HepG2 (cell line): ENCODE results near the gene GPX7. TPM values are rescaled to one million over a fixed set of nuclear protein-coding genes. Genes with fewer than 3 reads are reported as not detected.

Source experiments
- ATF1 ChIP-seq: IDR thresholded peaks from 2 replicates; pipeline ENCODE4 v1.6.1; 2016; ENCODE audit warnings: mild to moderate bottlenecking, control low read depth
- EHMT2 ChIP-seq: fragments of 200-600 bp; sonication (generic); IDR thresholded peaks from 2 replicates; pipeline ENCODE4 v1.7.0; 2017; ENCODE audit warnings: antibody characterized with exemption, low read depth, low read length, borderline replicate concordance
- ESRRA ChIP-seq: sonication (generic); formaldehyde crosslinking; IDR thresholded peaks from 2 replicates; pipeline ENCODE4 v1.5.1; 2020; ENCODE audit warnings: mild to moderate bottlenecking, low read depth, missing genetic modification reagents
- KDM3A ChIP-seq: IDR thresholded peaks from 2 replicates; pipeline ENCODE4 v1.6.1; 2018; ENCODE audit warnings: low read depth, missing compliant biosample characterization
- PAXIP1 ChIP-seq: sonication (generic); formaldehyde crosslinking; conservative IDR thresholded peaks from 2 replicates; pipeline ENCODE4 v1.4.0; 2020; ENCODE audit warnings: mild to moderate bottlenecking, missing genetic modification reagents, moderate library complexity
- RORA ChIP-seq: sonication (generic); formaldehyde crosslinking; IDR thresholded peaks from 2 replicates; pipeline ENCODE4 v1.5.0; 2020; ENCODE audit warnings: mild to moderate bottlenecking, missing genetic modification reagents, moderate library complexity
- SMAD1 ChIP-seq: sonication (generic); formaldehyde crosslinking; IDR thresholded peaks from 2 replicates; pipeline ENCODE4 v1.4.0; 2020; ENCODE audit warnings: missing genetic modification reagents, low read depth, mild to moderate bottlenecking, borderline replicate concordance
- TCF7 ChIP-seq: sonication (generic); IDR thresholded peaks from 2 replicates; pipeline ENCODE4 v1.6.1; 2016; ENCODE audit warnings: antibody characterized with exemption, low read depth
- TFDP2 ChIP-seq: sonication (generic); formaldehyde crosslinking; IDR thresholded peaks from 2 replicates; pipeline ENCODE4 v1.4.0; 2020; ENCODE audit warnings: missing genetic modification reagents
- YEATS2 ChIP-seq: sonication (generic); formaldehyde crosslinking; IDR thresholded peaks from 2 replicates; pipeline ENCODE4 v1.4.0; 2020; ENCODE audit warnings: missing genetic modification reagents, borderline replicate concordance
- ZIK1 ChIP-seq: sonication (generic); formaldehyde crosslinking; IDR thresholded peaks from 2 replicates; pipeline ENCODE4 v1.5.0; 2020; ENCODE audit warnings: mild to moderate bottlenecking, low read depth, missing genetic modification reagents, borderline replicate concordance
- ZNF207 ChIP-seq: fragments of 450-650 bp; IDR thresholded peaks from 2 replicates; pipeline ENCODE4 v1.6.1; 2016; ENCODE audit warnings: antibody characterized with exemption, borderline replicate concordance
- ZNF274 ChIP-seq: sonication (generic); formaldehyde crosslinking; IDR thresholded peaks from 2 replicates; pipeline ENCODE4 v1.5.1; 2020; ENCODE audit warnings: mild to moderate bottlenecking, missing genetic modification reagents
- ZNF431 ChIP-seq: sonication (generic); formaldehyde crosslinking; IDR thresholded peaks from 2 replicates; pipeline ENCODE4 v1.9.0; 2022; ENCODE audit warnings: missing genetic modification reagents, low read depth, mild to moderate bottlenecking, borderline replicate concordance
- ZNF652 ChIP-seq: IDR thresholded peaks from 2 replicates; pipeline ENCODE4 v1.6.1; 2016; ENCODE audit warnings: low read depth, borderline replicate concordance
- polyA plus RNA-seq, 8 experiments: library from polyadenylated mRNA; depleted of rRNA in 3 of 8; stranded (reverse) in 7 of 8; unstranded in 1 of 8; fragments of >200 nt; fragmentation: Illumina TruSeq in 4 of 8; extraction: Trizol in 4 of 8; gene quantifications; 2 replicates each; pipeline versions ENCODE4 v1.2.1 to v1.2.3, GENCODE V29; 2011 to 2016; ENCODE audit warnings: low read depth in 4 of 8, missing spikeins in 1 of 8, mixed read lengths in 1 of 8; ENCODE audit not compliant: insufficient read depth in 1 of 8
- total RNA-seq, 5 experiments: library from RNA; depleted of rRNA; stranded (reverse); fragments of >200 nt; fragmentation: Illumina TruSeq; extraction: Trizol; gene quantifications; 2 replicates each; pipeline ENCODE4 v1.2.3, GENCODE V29; 2016; ENCODE audit warnings: low read depth in 1 of 5
- TF ChIP-seq, protein P1 (sequence below): sonication (generic); formaldehyde crosslinking; IDR thresholded peaks from 2 replicates; pipeline ENCODE4 v1.5.1; 2020; ENCODE audit warnings: mild to moderate bottlenecking, missing genetic modification reagents
- TF ChIP-seq, protein P2 (sequence below): sonication (generic); formaldehyde crosslinking; IDR thresholded peaks from 2 replicates; pipeline ENCODE4 v1.9.0; 2022; ENCODE audit warnings: missing genetic modification reagents, mild to moderate bottlenecking, borderline replicate concordance
- TF ChIP-seq, protein P3 (sequence below): sonication (generic); formaldehyde crosslinking; IDR thresholded peaks from 2 replicates; pipeline ENCODE4 v1.4.0; 2020; ENCODE audit warnings: mild to moderate bottlenecking, missing genetic modification reagents

GPX7 gene
- total and polyA plus RNA-seq, 2 of the 13 experiments (the other 11 are each of a cell fraction or from before 2014, with no cell fraction given): 14.1 to 16.2 TPM

DNA sequence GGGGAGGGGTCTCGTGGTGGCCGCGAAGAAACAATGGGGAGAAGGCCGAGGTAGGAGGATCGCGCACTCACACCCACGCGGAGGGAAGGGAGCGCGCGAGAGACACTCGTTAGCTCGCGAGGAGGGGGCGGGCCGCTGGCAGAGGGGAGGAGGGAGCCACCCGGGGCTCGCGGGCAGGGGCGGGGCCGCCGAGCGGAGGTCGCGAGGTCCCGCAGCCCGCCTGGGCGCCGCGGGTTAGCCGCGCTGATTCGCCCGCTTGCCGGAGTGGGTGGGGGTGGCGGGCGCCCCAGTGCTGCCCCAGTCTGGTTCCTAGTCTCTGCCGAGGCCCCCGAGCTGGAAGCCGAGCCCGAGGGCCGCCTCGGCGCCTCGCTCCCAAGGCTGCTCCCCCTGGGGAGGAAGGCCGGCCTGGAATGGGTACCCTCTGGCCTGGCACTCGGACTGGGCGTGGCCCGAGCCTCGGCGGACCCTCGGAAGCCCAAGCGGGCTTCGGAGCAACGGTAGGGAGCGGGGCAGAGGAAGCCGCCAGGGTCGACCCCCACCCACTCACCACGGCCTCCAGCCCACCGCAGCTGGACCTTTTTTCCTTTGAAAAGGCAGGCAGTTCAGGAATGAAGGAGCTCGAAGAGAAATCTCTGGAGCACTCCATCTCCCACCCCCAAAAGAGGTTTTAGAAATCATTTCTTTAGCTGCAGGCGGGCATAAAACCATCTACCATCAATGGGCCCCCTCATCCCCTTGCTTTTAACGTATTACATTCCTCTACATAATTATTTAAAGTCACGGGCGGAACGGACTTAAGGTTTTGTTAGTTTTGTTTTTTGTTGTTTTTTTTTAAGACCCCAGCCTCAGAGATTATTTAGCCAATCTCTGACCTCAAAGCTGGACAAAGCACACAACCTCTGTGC lies 48.6 kb upstream of the GPX7 start (continued):
- no peak for TF ChIP-seq ATF1 (CRISPR knock-in tag)
- no peak for TF ChIP-seq YEATS2
- TF ChIP-seq SMAD1 (CRISPR knock-in tag): peak; percentile 76; the same call in 1 of the 2 replicates
- TF ChIP-seq, protein P1, sequence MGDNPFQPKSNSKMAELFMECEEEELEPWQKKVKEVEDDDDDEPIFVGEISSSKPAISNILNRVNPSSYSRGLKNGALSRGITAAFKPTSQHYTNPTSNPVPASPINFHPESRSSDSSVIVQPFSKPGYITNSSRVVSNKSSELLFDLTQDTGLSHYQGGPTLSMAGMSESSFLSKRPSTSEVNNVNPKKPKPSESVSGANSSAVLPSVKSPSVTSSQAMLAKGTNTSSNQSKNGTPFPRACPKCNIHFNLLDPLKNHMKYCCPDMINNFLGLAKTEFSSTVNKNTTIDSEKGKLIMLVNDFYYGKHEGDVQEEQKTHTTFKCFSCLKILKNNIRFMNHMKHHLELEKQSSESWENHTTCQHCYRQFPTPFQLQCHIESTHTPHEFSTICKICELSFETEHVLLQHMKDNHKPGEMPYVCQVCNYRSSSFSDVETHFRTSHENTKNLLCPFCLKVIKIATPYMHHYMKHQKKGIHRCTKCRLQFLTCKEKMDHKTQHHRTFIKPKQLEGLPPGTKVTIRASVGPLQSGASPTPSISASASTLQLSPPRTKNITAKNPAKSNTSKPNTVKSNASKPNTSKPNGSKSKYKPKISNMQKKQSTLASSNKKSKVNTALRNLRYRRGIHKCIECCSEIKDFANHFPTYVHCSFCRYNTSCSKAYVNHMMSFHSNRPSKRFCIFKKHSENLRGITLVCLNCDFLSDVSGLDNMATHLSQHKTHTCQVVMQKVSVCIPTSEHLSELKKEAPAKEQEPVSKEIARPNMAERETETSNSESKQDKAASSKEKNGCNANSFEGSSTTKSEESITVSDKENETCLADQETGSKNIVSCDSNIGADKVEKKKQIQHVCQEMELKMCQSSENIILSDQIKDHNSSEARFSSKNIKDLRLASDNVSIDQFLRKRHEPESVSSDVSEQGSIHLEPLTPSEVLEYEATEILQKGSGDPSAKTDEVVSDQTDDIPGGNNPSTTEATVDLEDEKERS (CRISPR knock-in tag): no peak
- TF ChIP-seq ZIK1 (CRISPR knock-in tag): no peak
- no peak for TF ChIP-seq EHMT2
- TF ChIP-seq KDM3A: 0 out of 2 replicates have a peak, but pooled peaks have one; percentile 24
- TF ChIP-seq TCF7: no peak
- TF ChIP-seq PAXIP1 (CRISPR knock-in tag): no peak
- TF ChIP-seq ZNF652 (CRISPR knock-in tag): no peak
- TF ChIP-seq, protein P2, sequence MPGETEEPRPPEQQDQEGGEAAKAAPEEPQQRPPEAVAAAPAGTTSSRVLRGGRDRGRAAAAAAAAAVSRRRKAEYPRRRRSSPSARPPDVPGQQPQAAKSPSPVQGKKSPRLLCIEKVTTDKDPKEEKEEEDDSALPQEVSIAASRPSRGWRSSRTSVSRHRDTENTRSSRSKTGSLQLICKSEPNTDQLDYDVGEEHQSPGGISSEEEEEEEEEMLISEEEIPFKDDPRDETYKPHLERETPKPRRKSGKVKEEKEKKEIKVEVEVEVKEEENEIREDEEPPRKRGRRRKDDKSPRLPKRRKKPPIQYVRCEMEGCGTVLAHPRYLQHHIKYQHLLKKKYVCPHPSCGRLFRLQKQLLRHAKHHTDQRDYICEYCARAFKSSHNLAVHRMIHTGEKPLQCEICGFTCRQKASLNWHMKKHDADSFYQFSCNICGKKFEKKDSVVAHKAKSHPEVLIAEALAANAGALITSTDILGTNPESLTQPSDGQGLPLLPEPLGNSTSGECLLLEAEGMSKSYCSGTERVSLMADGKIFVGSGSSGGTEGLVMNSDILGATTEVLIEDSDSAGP (CRISPR knock-in tag): peak; percentile 17; the same call in 1 of the 2 replicates
- TF ChIP-seq ZNF274: peak; percentile 52; the same call in 1 of the 2 replicates
- TF ChIP-seq, protein P3, sequence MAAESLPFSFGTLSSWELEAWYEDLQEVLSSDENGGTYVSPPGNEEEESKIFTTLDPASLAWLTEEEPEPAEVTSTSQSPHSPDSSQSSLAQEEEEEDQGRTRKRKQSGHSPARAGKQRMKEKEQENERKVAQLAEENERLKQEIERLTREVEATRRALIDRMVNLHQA: no peak
- TF ChIP-seq ESRRA (CRISPR knock-in tag): no peak
- TF ChIP-seq TFDP2 (CRISPR knock-in tag): peak; percentile 55; the same call in 1 of the 2 replicates
- TF ChIP-seq RORA (CRISPR knock-in tag): no peak
- TF ChIP-seq ZNF431 (CRISPR knock-in tag): peak; percentile 59; the same call in 1 of the 2 replicates
- TF ChIP-seq ZNF207: no peak
